K562 (cell line): ENCODE data around the gene ZNF426.

Source experiments
- BHLHE40 ChIP-seq: IDR thresholded peaks from 2 replicates; pipeline ENCODE4 v1.6.1; 2011; ENCODE audit warnings: low read length, improper control_type of control experiment
- CREB3 ChIP-seq: fragments of 450-650 bp; conservative IDR thresholded peaks from 2 replicates; pipeline ENCODE4 v1.6.1; 2016; ENCODE audit warnings: missing genetic modification characterization, low read depth, mild to moderate bottlenecking, missing compliant biosample characterization, moderate library complexity
- MAZ ChIP-seq, 2 experiments: fragments of 450-650 bp in 1 of 2; sonication (generic) in 1 of 2; formaldehyde crosslinking; IDR thresholded peaks in 1 of 2; conservative IDR thresholded peaks in 1 of 2; 2 replicates each; pipeline versions ENCODE4 v1.4.0 to v1.5.0; 2020; ENCODE audit warnings: mild to moderate bottlenecking in 1 of 2, missing genetic modification reagents in 1 of 2
- POLR2G ChIP-seq: fragments of 200-400 bp; formaldehyde crosslinking; IDR thresholded peaks from 2 replicates; pipeline ENCODE4 v1.6.1; 2017; ENCODE audit warnings: low read depth, mild to moderate bottlenecking, antibody characterized with exemption, low read length, moderate library complexity
- SNIP1 ChIP-seq: fragments of 450-650 bp; IDR thresholded peaks from 2 replicates; pipeline ENCODE4 v1.7.1; 2017; ENCODE audit warnings: low read depth, mild to moderate bottlenecking
- ZC3H4 ChIP-seq: sonication (generic); formaldehyde crosslinking; IDR thresholded peaks from 2 replicates; pipeline ENCODE4 v1.9.0; 2021; ENCODE audit warnings: missing genetic modification reagents, borderline replicate concordance
- ZHX1 ChIP-seq: fragments of 150-350 bp; conservative IDR thresholded peaks from 2 replicates; pipeline ENCODE4 v1.6.1; 2014; ENCODE audit warnings: low read length
- ZNF253 ChIP-seq: fragments of 250-450 bp; sonication (Bioruptor Pico); conservative IDR thresholded peaks from 2 replicates; pipeline ENCODE4 v1.6.1; 2021; ENCODE audit warnings: mild to moderate bottlenecking
- TF ChIP-seq, protein P1 (sequence below), 3 experiments: IDR thresholded peaks in 2 of 3; conservative IDR thresholded peaks in 1 of 3; 2 replicates each; pipeline ENCODE4 v1.5.1; 2011 to 2012; ENCODE audit warnings: low read length in 3 of 3, mild to moderate bottlenecking in 3 of 3, control low read depth in 2 of 3, improper control_type of control experiment in 1 of 3, inconsistent platforms in 1 of 3, low read depth in 1 of 3, mixed read lengths in 1 of 3, moderate library complexity in 1 of 3; ENCODE audit not compliant: insufficient read depth in 2 of 3

DNA sequence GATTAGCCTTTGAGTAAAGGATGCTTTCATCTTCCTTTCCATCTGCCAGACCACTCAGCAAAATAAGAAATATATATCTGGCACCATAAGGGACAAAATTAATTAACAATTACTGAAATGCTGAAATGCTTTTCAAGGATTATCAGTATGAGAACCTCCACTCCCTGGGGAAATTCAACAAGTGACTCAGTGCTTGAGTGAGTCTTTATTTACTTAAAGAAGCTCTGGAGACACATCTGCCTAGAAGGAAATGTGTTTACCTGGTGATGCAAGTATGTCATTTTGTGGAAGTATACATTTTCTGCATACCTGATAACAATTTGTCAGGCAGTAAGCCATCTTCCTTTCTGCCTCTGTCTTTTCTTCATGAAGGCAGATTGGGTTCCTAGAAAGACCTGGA is 63.5 kb downstream of the ZNF426 start:
- TF ChIP-seq ZHX1 (no peak), ZNF253 (CRISPR knock-in tag) (no peak), POLR2G (no peak), SNIP1 (no peak), CREB3 (tag) (no peak), BHLHE40 (no peak), MAZ (CRISPR knock-in tag; conservative IDR thresholded peaks at IDR 0.05 in 1 of 2, IDR thresholded peaks at IDR 0.05 in 1 of 2) (no peak), ZC3H4 (no peak)
- TF ChIP-seq, protein P1, sequence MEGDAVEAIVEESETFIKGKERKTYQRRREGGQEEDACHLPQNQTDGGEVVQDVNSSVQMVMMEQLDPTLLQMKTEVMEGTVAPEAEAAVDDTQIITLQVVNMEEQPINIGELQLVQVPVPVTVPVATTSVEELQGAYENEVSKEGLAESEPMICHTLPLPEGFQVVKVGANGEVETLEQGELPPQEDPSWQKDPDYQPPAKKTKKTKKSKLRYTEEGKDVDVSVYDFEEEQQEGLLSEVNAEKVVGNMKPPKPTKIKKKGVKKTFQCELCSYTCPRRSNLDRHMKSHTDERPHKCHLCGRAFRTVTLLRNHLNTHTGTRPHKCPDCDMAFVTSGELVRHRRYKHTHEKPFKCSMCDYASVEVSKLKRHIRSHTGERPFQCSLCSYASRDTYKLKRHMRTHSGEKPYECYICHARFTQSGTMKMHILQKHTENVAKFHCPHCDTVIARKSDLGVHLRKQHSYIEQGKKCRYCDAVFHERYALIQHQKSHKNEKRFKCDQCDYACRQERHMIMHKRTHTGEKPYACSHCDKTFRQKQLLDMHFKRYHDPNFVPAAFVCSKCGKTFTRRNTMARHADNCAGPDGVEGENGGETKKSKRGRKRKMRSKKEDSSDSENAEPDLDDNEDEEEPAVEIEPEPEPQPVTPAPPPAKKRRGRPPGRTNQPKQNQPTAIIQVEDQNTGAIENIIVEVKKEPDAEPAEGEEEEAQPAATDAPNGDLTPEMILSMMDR (IDR thresholded peaks at IDR 0.05 in 2 of 3, conservative IDR thresholded peaks at IDR 0.05 in 1 of 3; ENCODE audit: insufficient read depth in 2 of 3, low read depth in 1 of 3, low read length in 3 of 3): no peak
